Aorta (tissue), 5 donors: ENCODE data around the gene XRCC5. TPM values are rescaled to one million over a fixed set of nuclear protein-coding genes. Genes with fewer than 3 reads are reported as not detected.
"Not testable (repeated sequence)": the region's sequence is repeated elsewhere in the genome, so short reads cannot be mapped to it uniquely, and the experiment has no call there.

Source experiments
- ATAC-seq: fragments of 200-7000 bp; cut with Tn5 transposase; one replicate; pipeline ENCODE4 v1.9.1; 2022; ENCODE audit warnings: moderate library complexity; ENCODE audit not compliant: low FRiP score
- DNase-seq, 2 donors: peaks; one replicate each; pipeline ENCODE4 v3.0.0-alpha.2; 2020
- H3K27ac ChIP-seq, 2 donors: one replicate each; pipeline ENCODE4 v1.5.1; 2013; ENCODE audit warnings: low read length in 2 of 2, mild to moderate bottlenecking in 2 of 2, moderate library complexity in 2 of 2, control low read depth in 1 of 2, inconsistent platforms in 1 of 2, low read depth in 1 of 2
- H3K27me3 ChIP-seq, 2 donors: one replicate each; pipeline ENCODE4 v1.6.1; 2013; ENCODE audit warnings: control low read depth in 1 of 2, low read length in 1 of 2, mild to moderate bottlenecking in 1 of 2, moderate library complexity in 1 of 2; ENCODE audit not compliant: insufficient read depth in 2 of 2, control insufficient read depth in 1 of 2
- H3K36me3 ChIP-seq, 2 donors: one replicate each; pipeline ENCODE4 v1.6.1; 2013; ENCODE audit warnings: control low read depth in 1 of 2, low read length in 1 of 2, mild to moderate bottlenecking in 1 of 2; ENCODE audit not compliant: insufficient read depth in 2 of 2, control insufficient read depth in 1 of 2
- H3K4me1 ChIP-seq, 2 donors: one replicate each; pipeline ENCODE4 v1.6.1; 2013; ENCODE audit warnings: low read length in 2 of 2, control low read depth in 1 of 2, mild to moderate bottlenecking in 1 of 2, moderate library complexity in 1 of 2; ENCODE audit not compliant: insufficient read depth in 2 of 2, control insufficient read depth in 1 of 2
- H3K4me3 ChIP-seq, 2 donors: one replicate each; pipeline ENCODE4 v1.5.1; 2013; ENCODE audit warnings: low read length in 2 of 2, control low read depth in 1 of 2, mild to moderate bottlenecking in 1 of 2
- H3K9me3 ChIP-seq: one replicate; pipeline ENCODE4 v1.6.1; 2013; ENCODE audit warnings: mild to moderate bottlenecking, low read length; ENCODE audit not compliant: control insufficient read depth
- WGBS, 2 donors: extraction: QIAGEN DNeasy Blood & Tissue Kit; methylation state at CpG; one replicate each; pipeline ENCODE4 v1.1.7; 2013; 5-methylcytosine and 5-hydroxymethylcytosine counted together
- intact Hi-C, 2 donors: fragments of 100-400 bp; cut with DNase I; formaldehyde crosslinking; loops; one replicate each; pipeline versions ENCODE4 v1.14.2 to v1.15.0; 2022
- polyA plus RNA-seq, 2 donors: library from polyadenylated mRNA; stranded (reverse); fragments of 200-250 nt; gene quantifications; one replicate each; pipeline ENCODE4 v1.2.3, GENCODE V29; 2013
- total RNA-seq, 2 donors: library from RNA; stranded (reverse); fragmentation: NEBNext Ultra II Directional; extraction: Animal tissue kit (Norgen Biotek cat#: 25700); gene quantifications; one replicate each; pipeline ENCODE4 v1.2.1, GENCODE V29; 2021
- donor health status: healthy with polysubstance abuse.
- donor health status: Bipolar disorder and iron deficiency.
- donor health status: DM: no; HTN: no; CAD: no.
- donor health status: DM: no; HTN: no; CAD: no.
- donor health status: DM: yes; HTN: yes; CAD: no.

The XRCC5 gene
- total and polyA plus RNA-seq, 4 donors: 64.0 to 189 (median 125) TPM

GRCh38 chr2:216134958-216135541 is 25.9 kb downstream of the XRCC5 start:
- DNase-seq (no peak), ATAC-seq (no peak)
- Histone ChIP-seq H3K27me3 (no peaks in the 10 kb centered on the region), H3K4me1 (no peaks in the 10 kb centered on the region), H3K4me3 (no peak overlapping the region), H3K9me3 (no peaks in the 10 kb centered on the region), H3K27ac (no peak overlapping the region), H3K36me3 (peaks cover 16% of the 10 kb centered on the region in 2 donors)
- intact Hi-C loops: no loop called here
- 92 to 96% methylated on average over 4 of the region's 4 CpGs for WGBS, 2 donors

- Histone ChIP-seq H3K27me3 (no peaks in the 10 kb centered on the region), H3K4me3 (no peak overlapping the region), H3K9me3 (no peaks in the 10 kb centered on the region), H3K27ac (no peak overlapping the region), H3K4me1 (no peaks in the 10 kb centered on the region), H3K36me3 (peaks cover 10 to 14% of the 10 kb centered on the region in 2 donors)
- ATAC-seq (no peak), DNase-seq (no peak)
- intact Hi-C loops: no loop called here
Measured at GRCh38 chr2:216139884-216140283, 30.7 kb downstream of the XRCC5 start.

GRCh38 chr2:216141516-216141915 is 32.4 kb downstream of the XRCC5 start:
- peaks cover 10 to 14% of the 10 kb centered on the region in 2 donors for H3K36me3 ChIP-seq
- ATAC-seq, H3K4me1 ChIP-seq, intact Hi-C loops, H3K27ac ChIP-seq, H3K4me3 ChIP-seq, H3K9me3 ChIP-seq, H3K27me3 ChIP-seq, DNase-seq: not testable (repeated sequence)
- WGBS, 2 donors: 92 to 93% methylated on average over 4 of the region's 4 CpGs

GRCh38 chr2:216142540-216142939 is 33.4 kb downstream of the XRCC5 start:
- DNase-seq: no peak
- Histone ChIP-seq H3K27me3 (no peaks in the 10 kb centered on the region), H3K36me3 (peaks cover 10 to 16% of the 10 kb centered on the region in 2 donors), H3K9me3 (no peaks in the 10 kb centered on the region), H3K4me1 (no peaks in the 10 kb centered on the region), H3K4me3 (no peak overlapping the region), H3K27ac (no peak overlapping the region)
- intact Hi-C loops: no loop called here
- no peak for ATAC-seq
- WGBS, 2 donors: 88 to 97% methylated on average over 1 of the region's 1 CpG

- intact Hi-C loops: no loop called here
- WGBS, 2 donors: 83 to 94% methylated on average over 1 of the region's 1 CpG
- no peak for DNase-seq
- Histone ChIP-seq H3K27me3 (no peaks in the 10 kb centered on the region), H3K27ac (no peak overlapping the region), H3K4me1 (no peaks in the 10 kb centered on the region), H3K36me3 (peaks cover 3 to 11% of the 10 kb centered on the region in 2 donors), H3K4me3 (no peak overlapping the region), H3K9me3 (no peaks in the 10 kb centered on the region)
- no peak for ATAC-seq
Measured at GRCh38 chr2:216144372-216144771, 35.2 kb downstream of the XRCC5 start.

GRCh38 chr2:216144857-216145256 is 35.7 kb downstream of the XRCC5 start:
- Histone ChIP-seq H3K27me3 (no peaks in the 10 kb centered on the region), H3K4me3 (no peak overlapping the region), H3K36me3 (peaks cover 3 to 11% of the 10 kb centered on the region in 2 donors), H3K4me1 (no peaks in the 10 kb centered on the region), H3K27ac (no peak overlapping the region), H3K9me3 (no peaks in the 10 kb centered on the region)
- ATAC-seq (no peak), DNase-seq (no peak)
- WGBS, 2 donors: 90 to 97% methylated on average over 4 of the region's 4 CpGs
- intact Hi-C loops: no loop called here

GRCh38 chr2:216146573-216146972 is 37.4 kb downstream of the XRCC5 start:
- H3K9me3 ChIP-seq: no peaks in the 10 kb centered on the region
- no peak overlapping the region for H3K27ac ChIP-seq
- intact Hi-C loops: no loop called here
- H3K36me3 ChIP-seq: peaks cover 9 to 11% of the 10 kb centered on the region in 2 donors
- WGBS, 2 donors: 74 to 85% methylated on average over 4 of the region's 4 CpGs
- no peak overlapping the region for H3K4me3 ChIP-seq
- ATAC-seq (no peak), DNase-seq (no peak)
- H3K4me1 ChIP-seq: no peaks in the 10 kb centered on the region
- no peaks in the 10 kb centered on the region for H3K27me3 ChIP-seq

GRCh38 chr2:216147172-216148131 is 38.3 kb downstream of the XRCC5 start:
- H3K27ac ChIP-seq: no peak overlapping the region
- no peak overlapping the region for H3K4me3 ChIP-seq
- no peaks in the 10 kb centered on the region for H3K9me3 ChIP-seq
- no peak for ATAC-seq
- H3K27me3 ChIP-seq: no peaks in the 10 kb centered on the region
- 85 to 92% methylated on average over 5 of the region's 5 CpGs for WGBS, 2 donors
- peaks cover 7 to 11% of the 10 kb centered on the region in 2 donors for H3K36me3 ChIP-seq
- intact Hi-C loops: no loop called here
- no peak for DNase-seq
- H3K4me1 ChIP-seq: no peaks in the 10 kb centered on the region

GRCh38 chr2:216148983-216149382 is 39.8 kb downstream of the XRCC5 start:
- intact Hi-C loops: no loop called here

More at GRCh38 chr2:216148983-216149382, 39.8 kb downstream of the XRCC5 start:
- Histone ChIP-seq H3K4me3 (no peak overlapping the region), H3K27me3 (no peaks in the 10 kb centered on the region), H3K36me3 (peaks cover 6 to 9% of the 10 kb centered on the region in 2 donors), H3K27ac (no peak overlapping the region), H3K9me3 (no peaks in the 10 kb centered on the region), H3K4me1 (no peaks in the 10 kb centered on the region)
- no peak for DNase-seq
- ATAC-seq: no peak
- WGBS, 2 donors: 91 to 96% methylated on average over 4 of the region's 4 CpGs
